Measurements from ENCODE around the gene ZNF44. TPM values are rescaled to one million over a fixed set of nuclear protein-coding genes. Genes with fewer than 3 reads are reported as not detected.
"Not testable (repeated sequence)": the region's sequence is repeated elsewhere in the genome, so short reads cannot be mapped to it uniquely, and the experiment has no call there.

ZNF44 gene
- total RNA-seq = 10 to 100 TPM in 1 of 2 donors, 1 to 10 TPM in 1; 6.6 to 10.1 TPM

- peaks cover 31% of the 10 kb centered on the region for H3K36me3 Mint-ChIP-seq (ENCODE audit: low read depth)
- H3K27me3 Mint-ChIP-seq = no peaks in the 10 kb centered on the region
- ATAC-seq (replicated peaks) = peak; percentile 98
- H3K9me3 Mint-ChIP-seq = no peaks in the 10 kb centered on the region
- peaks cover 18% of the 10 kb centered on the region for H3K4me1 Mint-ChIP-seq
- H3K27ac Mint-ChIP-seq = peak within 1 kb of the TSS; percentile 99
- H3K4me3 Mint-ChIP-seq = peak within 1 kb of the TSS; percentile 100
Measured at GRCh38 chr19:12294249-12295158, at the start of gene ZNF44. TSS of gene ZNF44 (minus strand) at chr19:12294883. CDS start at chr19:12294694, 189 bp downstream.

GRCh38 chr19:12333162-12334159 is 38.8 kb upstream of the ZNF44 start, which contains the start of gene ZNF563:
TSS of gene ZNF563 (minus strand) at chr19:12333633. CDS start at chr19:12333482, 151 bp downstream.
- peaks cover 6% of the 10 kb centered on the region for H3K36me3 Mint-ChIP-seq (ENCODE audit: low read depth)
- peaks cover 29% of the 10 kb centered on the region for H3K4me1 Mint-ChIP-seq
- peak within 1 kb of the TSS; percentile 94 for H3K27ac Mint-ChIP-seq
- peak within 1 kb of the TSS; percentile 95 for H3K4me3 Mint-ChIP-seq
- H3K27me3 Mint-ChIP-seq = no peaks in the 10 kb centered on the region
- H3K9me3 Mint-ChIP-seq = no peaks in the 10 kb centered on the region
- ATAC-seq (replicated peaks) = peak; percentile 88

- ATAC-seq (replicated peaks) = peak; percentile 85
- H3K27ac Mint-ChIP-seq = peak overlapping the region; percentile 94
Measured at GRCh38 chr19:12331211-12331941, 36.7 kb upstream of the ZNF44 start.

GRCh38 chr19:12330340-12330739 is 35.7 kb upstream of the ZNF44 start:
- Mint-ChIP-seq H3K27ac (peak overlapping the region; percentile 94), H3K27me3 (no peaks in the 10 kb centered on the region), H3K9me3 (no peaks in the 10 kb centered on the region), H3K36me3 (ENCODE audit: low read depth) (peaks cover 23% of the 10 kb centered on the region), H3K4me1 (peaks cover 29% of the 10 kb centered on the region), H3K4me3 (peak overlapping the region; percentile 95)
- no peak for ATAC-seq (replicated peaks)

More at GRCh38 chr19:12331211-12331941, 36.7 kb upstream of the ZNF44 start:
- Mint-ChIP-seq H3K9me3 (no peaks in the 10 kb centered on the region), H3K4me3 (peak overlapping the region; percentile 95), H3K4me1 (peaks cover 29% of the 10 kb centered on the region), H3K27me3 (no peaks in the 10 kb centered on the region), H3K36me3 (ENCODE audit: low read depth) (peaks cover 12% of the 10 kb centered on the region)

GRCh38 chr19:12325690-12326089 is 31.0 kb upstream of the ZNF44 start:
- H3K9me3 Mint-ChIP-seq = no peaks in the 10 kb centered on the region
- H3K4me1 Mint-ChIP-seq = peaks cover 6% of the 10 kb centered on the region
- ATAC-seq (replicated peaks) = no peak
- H3K36me3 Mint-ChIP-seq (ENCODE audit: low read depth) = peaks cover 61% of the 10 kb centered on the region
- H3K27me3 Mint-ChIP-seq = no peaks in the 10 kb centered on the region
- no peak overlapping the region for H3K4me3 Mint-ChIP-seq
- H3K27ac Mint-ChIP-seq = no peak overlapping the region

GRCh38 chr19:12318782-12319413 is 24.2 kb upstream of the ZNF44 start:
- Mint-ChIP-seq H3K4me3 (no peak overlapping the region), H3K4me1 (no peaks in the 10 kb centered on the region), H3K27me3 (no peaks in the 10 kb centered on the region), H3K9me3 (peaks cover 10% of the 10 kb centered on the region), H3K27ac (no peak overlapping the region), H3K36me3 (ENCODE audit: low read depth) (peaks cover 65% of the 10 kb centered on the region)
- no peak for ATAC-seq (replicated peaks)

GRCh38 chr19:12314553-12314952 is 19.9 kb upstream of the ZNF44 start:
- ATAC-seq (replicated peaks) = no peak
- no peak overlapping the region for H3K27ac Mint-ChIP-seq
- peaks cover 23% of the 10 kb centered on the region for H3K36me3 Mint-ChIP-seq (ENCODE audit: low read depth)
- peaks cover 10% of the 10 kb centered on the region for H3K9me3 Mint-ChIP-seq
- H3K4me3 Mint-ChIP-seq = peak overlapping the region; percentile 4
- H3K4me1 Mint-ChIP-seq = no peaks in the 10 kb centered on the region
- no peaks in the 10 kb centered on the region for H3K27me3 Mint-ChIP-seq

GRCh38 chr19:12308891-12309290 is 14.2 kb upstream of the ZNF44 start:
- H3K27me3 Mint-ChIP-seq; H3K9me3 Mint-ChIP-seq; H3K4me3 Mint-ChIP-seq; H3K27ac Mint-ChIP-seq; H3K4me1 Mint-ChIP-seq; H3K36me3 Mint-ChIP-seq (ENCODE audit: low read depth); ATAC-seq (replicated peaks): not testable (repeated sequence)

- Mint-ChIP-seq H3K27me3 (no peaks in the 10 kb centered on the region), H3K27ac (peak overlapping the region; percentile 99), H3K4me3 (peak overlapping the region; percentile 100), H3K9me3 (no peaks in the 10 kb centered on the region), H3K4me1 (peaks cover 14% of the 10 kb centered on the region), H3K36me3 (ENCODE audit: low read depth) (peaks cover 30% of the 10 kb centered on the region)
- peak; percentile 6 for ATAC-seq (replicated peaks)
Measured at GRCh38 chr19:12295191-12295590, 508 bp upstream of the ZNF44 start.

GRCh38 chr19:12293777-12294248 is 870 bp downstream of the ZNF44 start:
- peak overlapping the region; percentile 100 for H3K4me3 Mint-ChIP-seq
- no peaks in the 10 kb centered on the region for H3K27me3 Mint-ChIP-seq
- H3K9me3 Mint-ChIP-seq = no peaks in the 10 kb centered on the region
- H3K4me1 Mint-ChIP-seq = peaks cover 19% of the 10 kb centered on the region
- peak; percentile 14 for ATAC-seq (replicated peaks)
- H3K27ac Mint-ChIP-seq = peak overlapping the region; percentile 99
- H3K36me3 Mint-ChIP-seq (ENCODE audit: low read depth) = peaks cover 37% of the 10 kb centered on the region

GRCh38 chr19:12289790-12290065 is 5.0 kb downstream of the ZNF44 start:
- no peak for ATAC-seq (replicated peaks)
- Mint-ChIP-seq H3K36me3 (ENCODE audit: low read depth) (peaks cover 38% of the 10 kb centered on the region), H3K27ac (peak overlapping the region; percentile 65), H3K4me1 (peaks cover 24% of the 10 kb centered on the region), H3K9me3 (no peaks in the 10 kb centered on the region), H3K4me3 (peak overlapping the region; percentile 70), H3K27me3 (no peaks in the 10 kb centered on the region)

- H3K36me3 Mint-ChIP-seq (ENCODE audit: low read depth) = peaks cover 32% of the 10 kb centered on the region
- H3K4me3 Mint-ChIP-seq = no peak overlapping the region
- H3K27me3 Mint-ChIP-seq = no peaks in the 10 kb centered on the region
- H3K27ac Mint-ChIP-seq = no peak overlapping the region
- peaks cover 18% of the 10 kb centered on the region for H3K4me1 Mint-ChIP-seq
- no peaks in the 10 kb centered on the region for H3K9me3 Mint-ChIP-seq
- ATAC-seq (replicated peaks) = no peak
Measured at GRCh38 chr19:12287958-12288500, 6.7 kb downstream of the ZNF44 start.

GRCh38 chr19:12284631-12285030 is 10.1 kb downstream of the ZNF44 start:
- H3K27me3 Mint-ChIP-seq = no peaks in the 10 kb centered on the region
- H3K9me3 Mint-ChIP-seq = no peaks in the 10 kb centered on the region
- peaks cover 7% of the 10 kb centered on the region for H3K4me1 Mint-ChIP-seq
- peaks cover 34% of the 10 kb centered on the region for H3K36me3 Mint-ChIP-seq (ENCODE audit: low read depth)
- no peak overlapping the region for H3K27ac Mint-ChIP-seq
- no peak overlapping the region for H3K4me3 Mint-ChIP-seq
- ATAC-seq (replicated peaks) = no peak

Measured in activated T-helper 17 cell treated with anti-CD3 and anti-CD28 coated beads, Interleukin-2, amount 50 U/mL, for 72 hours (primary cell).